NB4 (cell line): ENCODE results near the gene CELA2B.
"Not testable (repeated sequence)": the region's sequence is repeated elsewhere in the genome, so short reads cannot be mapped to it uniquely, and the experiment has no call there.

Experiments used
- DNase-seq: peaks from one replicate; pipeline ENCODE4 v3.0.0; 2010; ENCODE audit warnings: low read depth
- H3K4me3 ChIP-seq: one replicate; pipeline ENCODE4 v1.5.1; 2011; ENCODE audit warnings: mild to moderate bottlenecking, low read depth, low read length, moderate library complexity
- CTCF ChIP-seq: IDR thresholded peaks from one replicate; pipeline ENCODE4 v1.5.1; 2012; ENCODE audit warnings: low read depth, low read length
- MAX ChIP-seq: IDR thresholded peaks from 2 replicates; pipeline ENCODE4 v1.6.1; 2011; ENCODE audit warnings: low read depth, low read length
- MYC ChIP-seq: IDR thresholded peaks from 2 replicates; pipeline ENCODE4 v1.6.1; 2011; ENCODE audit warnings: low read depth, low read length
- POLR2A ChIP-seq: IDR thresholded peaks from 2 replicates; pipeline ENCODE4 v1.6.1; 2011; ENCODE audit warnings: mild to moderate bottlenecking; ENCODE audit not compliant: insufficient read length; ENCODE audit errors: extremely low read depth

CELA2B gene

GRCh38 chr1:15519625-15520024, 43.7 kb downstream of the CELA2B start:
- TF ChIP-seq MYC: no peak
- no peak for TF ChIP-seq CTCF
- TF ChIP-seq MAX: no peak
- TF ChIP-seq POLR2A: no peak
- no peak overlapping the region for H3K4me3 ChIP-seq

GRCh38 chr1:15521206-15521906, 45.5 kb downstream of the CELA2B start:
- DNase-seq, H3K4me3 ChIP-seq: not testable (repeated sequence)

More at GRCh38 chr1:15519625-15520024, 43.7 kb downstream of the CELA2B start:
- DNase-seq: no peak

- TF ChIP-seq MYC (no peak), CTCF (no peak), POLR2A (no peak), MAX (no peak)
- no peak overlapping the region for H3K4me3 ChIP-seq
- no peak for DNase-seq
Observed at GRCh38 chr1:15522551-15522950, 46.6 kb downstream of the CELA2B start.

GRCh38 chr1:15523104-15524020, 47.5 kb downstream of the CELA2B start:
- TF ChIP-seq MAX (no peak), MYC (no peak), CTCF (no peak), POLR2A (no peak)
- H3K4me3 ChIP-seq: peak overlapping the region; percentile 92
- DNase-seq: no peak

GRCh38 chr1:15524021-15524282, 48.0 kb downstream of the CELA2B start, which contains the start of gene CASP9:
TSS of gene CASP9 (minus strand) at chr1:15524215. CDS start at chr1:15524200, 15 bp downstream.
- TF ChIP-seq POLR2A: peak; percentile 53
- no peak for TF ChIP-seq CTCF
- no peak for DNase-seq
- H3K4me3 ChIP-seq: peak within 1 kb of the TSS; percentile 92

- TF ChIP-seq CTCF: no peak
- peak; percentile 23; the same call in 1 of the 2 replicates for TF ChIP-seq MYC
- no peak for TF ChIP-seq POLR2A
- TF ChIP-seq MAX: no peak
- peak; percentile 95 for DNase-seq
- H3K4me3 ChIP-seq: peak overlapping the region; percentile 55
Observed at GRCh38 chr1:15524283-15525049, 48.6 kb downstream of the CELA2B start.
